Measurements from ENCODE around the gene CYP4F3. TPM values are rescaled to one million over a fixed set of nuclear protein-coding genes. Genes with fewer than 3 reads are reported as not detected.

Gene CYP4F3
- total and polyA plus RNA-seq, 2 donors from 2014 or later, result 2.2 to 17.9 TPM

DNA sequence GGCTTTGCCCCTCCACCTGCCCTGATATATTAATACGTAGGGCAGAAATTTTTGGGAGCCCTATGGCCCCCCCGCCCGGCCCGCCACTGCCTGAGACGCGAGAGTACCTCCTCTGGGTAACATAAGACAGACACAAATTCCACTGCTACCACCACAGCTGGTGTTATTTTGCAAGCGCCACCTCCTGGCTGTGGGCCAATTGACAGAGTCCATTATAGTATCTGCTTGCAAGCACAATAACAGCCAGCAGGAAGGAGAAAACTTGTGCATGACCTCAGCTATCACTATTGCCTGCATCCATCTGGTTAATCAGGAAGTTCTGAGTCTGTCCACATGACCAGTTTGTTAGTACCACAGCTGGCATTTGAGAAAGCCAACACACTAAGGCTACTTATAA lies 61.8 kb downstream of the CYP4F3 start:
- intact Hi-C loops (cut with DNase I), result no loop called here
- Histone ChIP-seq H3K36me3 (ENCODE audit: control insufficient read depth in 2 of 3, insufficient read depth in 3 of 3, low read length in 3 of 3) (no peaks in the 10 kb centered on the region), H3K4me3 (ENCODE audit: low read length in 3 of 3) (no peak overlapping the region), H3K27ac (ENCODE audit: low read depth in 2 of 2, low read length in 2 of 2) (no peak overlapping the region), H3K4me1 (ENCODE audit: control insufficient read depth in 2 of 3, insufficient read depth in 2 of 3, low read depth in 1 of 3, low read length in 3 of 3) (peaks cover 0 to 4% (median 0%) of the 10 kb centered on the region in 3 donors), H3K9ac (ENCODE audit: low read length in 3 of 3) (no peak overlapping the region), H3K9me3 (ENCODE audit: control insufficient read depth in 2 of 3, insufficient read depth in 1 of 3, low read length in 3 of 3) (no peaks in the 10 kb centered on the region), H3K27me3 (ENCODE audit: control insufficient read depth, insufficient read depth, low read length) (no peaks in the 10 kb centered on the region)
- TF ChIP-seq CTCF (IDR thresholded peaks at IDR 0.05; ENCODE audit: borderline replicate concordance, extremely low read depth, insufficient read depth), result no peak
- no peak for FAIRE-seq
- DNase-seq, result peak; percentile 29 to 84 (median 46)

Other genes starting within 250 kb of the CYP4F3 start
- 122 TPM for gene AKAP8L, start 221.9 kb upstream of the CYP4F3 start, total RNA-seq
- gene AKAP8L, start 221.9 kb upstream of the CYP4F3 start, polyA plus RNA-seq (ENCODE audit: insufficient read depth, low read depth, low replicate concordance), result 44.3 TPM
- 37.1 TPM for gene WIZ, start 190.9 kb upstream of the CYP4F3 start, total RNA-seq
- gene WIZ, start 190.9 kb upstream of the CYP4F3 start, polyA plus RNA-seq (ENCODE audit: insufficient read depth, low read depth, low replicate concordance), result 15.4 TPM
- gene RASAL3, start 176.4 kb upstream of the CYP4F3 start, total RNA-seq, result 12.1 TPM
- 1.5 TPM for gene RASAL3, start 176.4 kb upstream of the CYP4F3 start, polyA plus RNA-seq (ENCODE audit: insufficient read depth, low read depth, low replicate concordance)
- gene PGLYRP2, start 161.4 kb upstream of the CYP4F3 start, total RNA-seq, result not detected
- not detected for gene PGLYRP2, start 161.4 kb upstream of the CYP4F3 start, polyA plus RNA-seq (ENCODE audit: insufficient read depth, low read depth, low replicate concordance)
- 0.09 TPM for gene CYP4F22, start 132.4 kb upstream of the CYP4F3 start, total RNA-seq
- gene CYP4F22, start 132.4 kb upstream of the CYP4F3 start, polyA plus RNA-seq (ENCODE audit: insufficient read depth, low read depth, low replicate concordance), result not detected
- gene CYP4F8, start 25.7 kb upstream of the CYP4F3 start, total RNA-seq, result not detected
- not detected for gene CYP4F8, start 25.7 kb upstream of the CYP4F3 start, polyA plus RNA-seq (ENCODE audit: insufficient read depth, low read depth, low replicate concordance)
- 4.4 TPM for gene CYP4F12, start 32.2 kb downstream of the CYP4F3 start, total RNA-seq
- gene CYP4F12, start 32.2 kb downstream of the CYP4F3 start, polyA plus RNA-seq (ENCODE audit: insufficient read depth, low read depth, low replicate concordance), result 10.2 TPM
- gene OR10H2, start 87.1 kb downstream of the CYP4F3 start, total RNA-seq, result not detected
- gene OR10H2, start 87.1 kb downstream of the CYP4F3 start, polyA plus RNA-seq (ENCODE audit: insufficient read depth, low read depth, low replicate concordance), result not detected
- gene OR10H3, start 97.1 kb downstream of the CYP4F3 start, total RNA-seq, result not detected
- gene OR10H3, start 97.1 kb downstream of the CYP4F3 start, polyA plus RNA-seq (ENCODE audit: insufficient read depth, low read depth, low replicate concordance), result not detected
- gene OR10H5, start 146.8 kb downstream of the CYP4F3 start, total RNA-seq, result not detected
- gene OR10H5, start 146.8 kb downstream of the CYP4F3 start, polyA plus RNA-seq (ENCODE audit: insufficient read depth, low read depth, low replicate concordance), result not detected
- gene OR10H1, start 174.8 kb downstream of the CYP4F3 start, total RNA-seq, result 0.09 TPM
- not detected for gene OR10H1, start 174.8 kb downstream of the CYP4F3 start, polyA plus RNA-seq (ENCODE audit: insufficient read depth, low read depth, low replicate concordance)